HepG2 (cell line): ENCODE data around the gene BPHL. TPM values are rescaled to one million over a fixed set of nuclear protein-coding genes. Genes with fewer than 3 reads are reported as not detected.

Experiments
- ATAC-seq: fragments of 200-7000 bp; cut with Tn5 transposase; 3 replicates; pipeline ENCODE4 v1.9.1; 2020; ENCODE audit warnings: mild to moderate bottlenecking, moderate library complexity
- BruUV-seq: library from RNA; stranded (reverse); fragments of 400-500 nt; replicated peaks from 2 replicates; lab custom pipeline; 2021; lab: Mats Ljungman, UMichigan
- CTCF ChIA-PET: fragments of 300-600 bp; formaldehyde crosslinking; extraction: SDS; loops from one replicate; lab custom pipeline; 2021; ENCODE audit warnings: low total read pairs, inconsistent platforms, low intra/inter-chr PET ratio; lab: Yijun Ruan, JAX
- POLR2A ChIA-PET: fragments of 350-600 bp; sonication (Branson Sonifier 250); formaldehyde crosslinking; loops from one replicate; lab custom pipeline; 2020; ENCODE audit warnings: antibody characterized with exemption, inconsistent platforms; lab: Yijun Ruan, JAX
- DNase-seq: peaks from one replicate; pipeline ENCODE4 v3.0.0-alpha.2; 2015; ENCODE audit warnings: low spot score
- FAIRE-seq: peaks from 3 replicates; lab custom pipeline; 2011; peaks lifted over from hg19 to GRCh38; lab: Jason Lieb, UNC
- H2AFZ ChIP-seq: one replicate; pipeline ENCODE4 v1.6.1; 2011; ENCODE audit warnings: low read length, inconsistent platforms
- H3K27ac ChIP-seq: fragments of 300-600 bp; 3 replicates; pipeline ENCODE4 v1.8.0; 2011; ENCODE audit warnings: mixed run types, mild to moderate bottlenecking, mixed read lengths, low read length, inconsistent platforms; ENCODE audit not compliant: insufficient read depth; ENCODE audit errors: extremely low read length
- H3K27me3 ChIP-seq, 2 experiments: fragments of 200-600 bp in 1 of 2; 2 replicates in 1 of 2; 3 replicates in 1 of 2; pipeline versions ENCODE4 v1.6.0 to v1.8.0; 2011; ENCODE audit warnings: low read length in 2 of 2, mild to moderate bottlenecking in 2 of 2, moderate library complexity in 2 of 2, inconsistent platforms in 1 of 2; ENCODE audit not compliant: insufficient read depth in 2 of 2, control insufficient read depth in 1 of 2
- H3K36me3 ChIP-seq, 2 experiments: fragments of 200-600 bp in 1 of 2; replicated peaks in 1 of 2; 2 replicates in 1 of 2; 3 replicates in 1 of 2; pipeline versions ENCODE4 v1.5.1 to v1.8.0; 2011; ENCODE audit warnings: low read length in 2 of 2, inconsistent platforms in 1 of 2; ENCODE audit not compliant: insufficient read depth in 2 of 2, control insufficient read depth in 1 of 2
- H3K4me1 ChIP-seq: 2 replicates; pipeline ENCODE4 v1.5.1; 2012; ENCODE audit warnings: low read length, inconsistent platforms; ENCODE audit not compliant: insufficient read depth
- H3K4me2 ChIP-seq: 2 replicates; pipeline ENCODE4 v1.6.0; 2011; ENCODE audit warnings: low read depth, low read length, inconsistent platforms
- H3K4me3 ChIP-seq, 3 experiments: fragments of 200-600 bp in 1 of 3; sonication (generic), shearing (Covaris generic) in 1 of 3; replicated peaks in 1 of 3; 2 replicates each; pipeline ENCODE4 v1.5.1; 2011 to 2016; ENCODE audit warnings: low read length in 3 of 3, inconsistent platforms in 2 of 3, low read depth in 2 of 3, mild to moderate bottlenecking in 2 of 3, control low read depth in 1 of 3, mixed read lengths in 1 of 3; ENCODE audit not compliant: insufficient read depth in 1 of 3
- H3K79me2 ChIP-seq: one replicate; pipeline ENCODE4 v1.6.1; 2011; ENCODE audit warnings: low read length, inconsistent platforms; ENCODE audit not compliant: insufficient read depth
- H3K9ac ChIP-seq: 2 replicates; pipeline ENCODE4 v1.6.0; 2011; ENCODE audit warnings: mild to moderate bottlenecking, low read depth, low read length, inconsistent platforms; ENCODE audit not compliant: insufficient read depth
- H3K9me3 ChIP-seq: 2 replicates; pipeline ENCODE4 v1.5.1; 2012; ENCODE audit warnings: mild to moderate bottlenecking, low read length
- H4K20me1 ChIP-seq: 2 replicates; pipeline ENCODE4 v1.6.0; 2011; ENCODE audit warnings: inconsistent platforms, mild to moderate bottlenecking, low read length, moderate library complexity; ENCODE audit not compliant: insufficient read depth
- ARNT ChIP-seq: fragments of 450-650 bp; IDR thresholded peaks from 2 replicates; pipeline ENCODE4 v1.6.1; 2017
- ATF2 ChIP-seq: sonication (generic); formaldehyde crosslinking; IDR thresholded peaks from 2 replicates; pipeline ENCODE4 v1.4.0; 2020; ENCODE audit warnings: missing genetic modification reagents
- HNRNPK ChIP-seq: fragments of 200-400 bp; formaldehyde crosslinking; IDR thresholded peaks from 2 replicates; pipeline ENCODE4 v1.6.1; 2018; ENCODE audit warnings: low read length, low read depth, moderate library complexity, mild to moderate bottlenecking; ENCODE audit not compliant: poor library complexity, severe bottlenecking
- MTA3 ChIP-seq: sonication (generic); formaldehyde crosslinking; IDR thresholded peaks from 2 replicates; pipeline ENCODE4 v1.4.0; 2020; ENCODE audit warnings: missing genetic modification reagents
- NR3C1 ChIP-seq: sonication (generic); formaldehyde crosslinking; IDR thresholded peaks from 2 replicates; pipeline ENCODE4 v1.4.0; 2020; ENCODE audit warnings: missing genetic modification reagents
- SRSF4 ChIP-seq: fragments of 200-400 bp; formaldehyde crosslinking; IDR thresholded peaks from one replicate; pipeline ENCODE4 v1.6.1; 2018; ENCODE audit warnings: mild to moderate bottlenecking, low read depth, low read length, moderate library complexity; ENCODE audit not compliant: poor library complexity, severe bottlenecking
- SRSF9 ChIP-seq: fragments of 200-400 bp; formaldehyde crosslinking; IDR thresholded peaks from 2 replicates; pipeline ENCODE4 v1.6.1; 2018; ENCODE audit warnings: borderline replicate concordance, mild to moderate bottlenecking, low read depth, low read length; ENCODE audit not compliant: insufficient read depth, poor library complexity, severe bottlenecking
- ZNF543 ChIP-seq: sonication (generic); formaldehyde crosslinking; IDR thresholded peaks from 2 replicates; pipeline ENCODE4 v1.4.0; 2020; ENCODE audit warnings: mild to moderate bottlenecking, missing genetic modification reagents
- ZNF558 ChIP-seq: sonication (generic); formaldehyde crosslinking; IDR thresholded peaks from 2 replicates; pipeline ENCODE4 v1.9.0; 2022; ENCODE audit warnings: mild to moderate bottlenecking, missing genetic modification reagents, borderline replicate concordance
- ZNF580 ChIP-seq: IDR thresholded peaks from 2 replicates; pipeline ENCODE4 v1.6.1; 2016; ENCODE audit warnings: low read depth, borderline replicate concordance
- ZNF646 ChIP-seq: sonication (generic); formaldehyde crosslinking; IDR thresholded peaks from 2 replicates; pipeline ENCODE4 v1.9.0; 2021; ENCODE audit warnings: mild to moderate bottlenecking, missing genetic modification reagents
- ZSCAN21 ChIP-seq: sonication (generic); formaldehyde crosslinking; IDR thresholded peaks from 2 replicates; pipeline ENCODE4 v1.8.0; 2022; ENCODE audit warnings: mild to moderate bottlenecking, missing genetic modification reagents, moderate library complexity, borderline replicate concordance
- WGBS: methylation state at CpG from one replicate; pipeline ENCODE4 v1.1.6; 2017; ENCODE audit warnings: low lambda C conversion rate; 5-methylcytosine and 5-hydroxymethylcytosine counted together
- in situ Hi-C: cut with HindIII; loops from 2 replicates; pipeline ENCODE4 v1.10.0; 2017; ENCODE audit warnings: low pct_unique_long_range_greater_than_20kb; ENCODE audit not compliant: extremely low pct_ligation_motif_present
- intact Hi-C: fragments of 100-400 bp; cut with micrococcal nuclease; formaldehyde crosslinking; loops from one replicate; pipeline ENCODE4 v1.10.0; 2022; ENCODE audit not compliant: unreplicated experiment
- polyA plus RNA-seq, 8 experiments: library from polyadenylated mRNA; depleted of rRNA in 3 of 8; stranded (reverse) in 7 of 8; unstranded in 1 of 8; fragments of >200 nt; fragmentation: Illumina TruSeq in 4 of 8; extraction: Trizol in 4 of 8; gene quantifications; 2 replicates each; pipeline versions ENCODE4 v1.2.1 to v1.2.3, GENCODE V29; 2011 to 2016; ENCODE audit warnings: low read depth in 4 of 8, missing spikeins in 1 of 8, mixed read lengths in 1 of 8; ENCODE audit not compliant: insufficient read depth in 1 of 8
- total RNA-seq, 5 experiments: library from RNA; depleted of rRNA; stranded (reverse); fragments of >200 nt; fragmentation: Illumina TruSeq; extraction: Trizol; gene quantifications; 2 replicates each; pipeline ENCODE4 v1.2.3, GENCODE V29; 2016; ENCODE audit warnings: low read depth in 1 of 5

The BPHL gene
- total and polyA plus RNA-seq, 2 of the 13 experiments (the other 11 are each of a cell fraction or from before 2014, with no cell fraction given): 37.8 to 39.5 TPM

GRCh38 chr6:3143158-3143557 lies 24.6 kb downstream of the BPHL start:
- peaks cover 11 to 20% of the 10 kb centered on the region in 2 experiments for H3K36me3 ChIP-seq
- POLR2A ChIA-PET: interaction anchor here (0.6 to 2.0 kb wide), 2 partner anchors 14 to 19 kb away, joined by 3 to 5 read pairs; partner anchors contain the start of gene TUBB2A
- peaks cover 29% of the 10 kb centered on the region for H3K4me1 ChIP-seq
- H3K4me2 ChIP-seq: no peak overlapping the region
- no peak overlapping the region for H3K9ac ChIP-seq
- BruUV-seq: no TSS peak
- DNase-seq: no peak
- H2AFZ ChIP-seq: no peak overlapping the region
- CTCF ChIA-PET: no interaction called here
- TF ChIP-seq ARNT (no peak), SRSF9 (no peak), MTA3 (no peak), ATF2 (CRISPR knock-in tag) (no peak), HNRNPK (no peak), NR3C1 (no peak), ZNF580 (no peak), SRSF4 (no peak), ZNF558 (no peak), ZNF543 (CRISPR knock-in tag) (no peak), ZSCAN21 (CRISPR knock-in tag) (no peak), ZNF646 (CRISPR knock-in tag) (no peak)
- TF ChIP-seq, all 625 proteins: peak for 0
- intact Hi-C loops (no loop called here), in situ Hi-C loops (no loop called here)
- ATAC-seq (no peak), FAIRE-seq (no peak)
- Histone ChIP-seq H3K4me3 (no peak overlapping the region), H3K27ac (no peak overlapping the region), H3K9me3 (no peaks in the 10 kb centered on the region), H3K27me3 (no peaks in the 10 kb centered on the region), H3K79me2 (no peaks in the 10 kb centered on the region), H4K20me1 (no peaks in the 10 kb centered on the region)
- WGBS: 98% methylated on average over 6 of the region's 6 CpGs
